ENCODE data around the gene GLP1R.
"Not testable (repeated sequence)": the region's sequence is repeated elsewhere in the genome, so short reads cannot be mapped to it uniquely, and the experiment has no call there.

The GLP1R gene

DNA sequence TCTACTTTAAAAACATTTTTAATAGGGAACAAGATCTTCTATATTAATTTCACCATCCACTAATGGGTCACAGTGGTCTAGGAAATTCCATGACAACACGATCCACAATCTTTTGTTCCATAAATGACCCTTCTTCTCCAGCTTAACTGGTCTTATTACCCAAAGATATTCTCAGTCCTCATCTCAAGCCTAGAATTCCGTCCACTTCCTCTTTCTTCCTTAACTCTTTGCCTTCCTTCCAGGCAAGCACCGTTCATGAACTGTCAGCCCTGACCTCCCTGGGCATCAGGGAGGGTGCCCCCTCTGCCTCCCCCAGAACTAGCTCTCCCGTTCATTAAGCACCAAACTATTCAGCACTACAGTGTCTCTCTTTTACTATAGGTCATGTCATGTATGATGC lies 58.5 kb downstream of the GLP1R start:
- DNase-seq, result no peak
- in situ Hi-C loops (cut with MboI; ENCODE audit: low pct_unique_long_range_greater_than_20kb, low sequenced_read_pairs), result no loop called here

DNA sequence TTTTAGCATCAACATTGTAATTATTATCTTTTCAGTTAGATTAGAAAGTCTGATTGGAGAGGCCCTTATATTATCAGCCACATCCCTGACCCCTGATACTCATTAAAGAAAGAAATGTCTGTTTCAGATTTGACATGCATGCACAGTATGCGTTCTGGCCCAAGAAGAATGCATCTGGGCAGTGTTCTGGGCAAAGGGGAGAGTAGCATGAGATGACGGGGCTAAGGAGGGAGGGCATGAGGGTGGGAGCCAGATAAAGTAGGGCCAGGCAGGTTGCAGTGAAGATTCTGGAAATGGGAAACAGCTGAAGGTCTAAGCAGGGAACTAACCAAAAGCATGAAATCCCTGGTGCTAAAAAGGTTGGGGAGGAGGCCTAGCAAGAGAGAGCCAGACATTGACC lies 59.1 kb downstream of the GLP1R start:
- in situ Hi-C loops (cut with MboI; ENCODE audit: low pct_unique_long_range_greater_than_20kb, low sequenced_read_pairs), result no loop called here
- DNase-seq, result no peak

DNA sequence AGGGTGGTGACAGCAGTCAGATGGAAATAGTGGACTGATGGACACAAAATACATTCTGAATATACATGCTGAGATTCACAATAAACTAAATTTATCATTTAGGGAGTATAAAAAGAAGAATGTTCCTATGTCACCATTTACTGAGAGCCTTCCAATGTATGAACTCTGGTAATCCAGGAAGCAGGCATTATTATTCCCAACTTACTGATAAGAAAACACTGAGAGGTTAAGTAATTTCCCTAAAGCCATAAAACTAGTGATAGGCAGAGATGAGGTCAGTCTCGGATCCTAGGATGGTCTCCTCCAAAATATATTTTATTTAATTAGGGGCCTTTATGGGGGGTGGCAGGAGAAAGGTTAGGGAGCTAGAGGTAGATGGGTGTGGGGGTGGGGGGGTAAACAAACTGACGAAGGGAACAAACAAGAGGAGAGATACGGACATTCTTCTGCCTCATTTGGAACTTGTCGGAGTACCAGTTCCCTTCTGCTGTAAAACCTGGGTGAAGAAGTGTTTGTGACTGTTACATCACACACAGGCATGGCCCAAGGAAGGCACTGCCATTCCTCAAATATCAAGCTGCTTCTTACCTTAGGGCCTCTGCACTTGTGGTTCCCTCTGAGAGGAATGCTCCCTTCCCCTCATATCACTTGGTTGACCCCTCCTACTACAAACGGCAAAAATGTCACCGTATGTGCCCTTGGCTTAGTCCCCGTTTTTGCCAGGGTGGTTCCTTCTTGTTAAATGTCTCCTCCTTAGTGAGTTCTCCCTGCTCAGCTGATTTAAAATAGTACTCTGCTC lies 59.7 kb downstream of the GLP1R start:
- no peak for DNase-seq
- in situ Hi-C loops (cut with MboI; ENCODE audit: low pct_unique_long_range_greater_than_20kb, low sequenced_read_pairs), result no loop called here

DNA sequence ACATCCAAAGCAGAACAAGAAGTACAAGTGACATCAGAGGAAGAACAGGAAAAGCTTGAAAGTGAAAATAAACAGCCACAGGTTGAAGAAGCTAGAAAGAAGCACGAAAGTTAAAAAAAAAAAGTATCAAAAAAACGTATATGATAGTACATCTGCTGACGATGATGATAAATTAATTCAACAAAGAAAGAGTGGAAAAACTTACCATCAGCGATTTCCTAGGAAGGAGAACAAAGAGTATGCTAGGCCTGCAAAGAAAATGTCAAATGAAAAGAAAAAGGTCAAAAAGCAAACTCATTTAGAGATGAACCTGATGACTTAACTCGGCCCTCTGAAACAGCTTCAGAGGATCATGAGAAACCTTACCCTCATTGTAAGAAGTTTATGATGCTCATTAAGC lies 62.7 kb downstream of the GLP1R start:
- DNase-seq, result no peak
- in situ Hi-C loops (cut with MboI; ENCODE audit: low pct_unique_long_range_greater_than_20kb, low sequenced_read_pairs), result no loop called here

DNA sequence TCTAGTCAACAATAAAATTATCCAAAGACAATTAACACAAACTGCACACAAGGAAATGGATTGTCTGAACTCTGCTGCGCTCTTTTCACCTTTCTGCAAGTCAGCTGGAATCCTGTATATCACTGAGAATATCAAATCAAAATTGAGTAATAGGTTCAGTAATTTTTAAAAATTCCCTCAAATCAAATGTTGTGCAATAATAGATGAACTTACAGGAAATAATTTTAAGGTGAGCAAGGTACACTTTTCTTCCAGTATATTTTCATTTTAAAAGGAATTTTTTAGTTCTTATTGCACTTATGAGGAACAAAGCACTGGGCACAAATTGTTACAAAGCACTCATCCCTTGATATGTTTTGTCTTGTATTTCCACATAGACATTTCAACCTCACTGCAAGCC lies 65.2 kb downstream of the GLP1R start:
- in situ Hi-C loops (cut with MboI; ENCODE audit: low pct_unique_long_range_greater_than_20kb, low sequenced_read_pairs), result no loop called here
- DNase-seq, result peak; percentile 14

DNA sequence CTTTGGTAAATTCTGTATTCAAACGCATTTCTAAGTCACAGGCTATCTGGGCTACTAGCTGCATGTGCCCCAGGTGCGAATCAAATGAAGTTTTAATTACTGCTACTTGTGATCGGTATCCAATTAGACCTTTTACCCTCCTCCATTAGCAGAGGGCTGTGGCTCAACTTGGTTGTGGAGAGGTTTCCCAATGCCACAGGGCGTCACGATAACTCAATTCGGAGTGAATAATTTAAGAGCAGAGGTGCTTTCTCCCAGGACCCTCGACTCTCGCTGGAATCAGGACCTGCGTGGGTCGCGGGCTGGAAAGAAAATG lies 65.8 kb downstream of the GLP1R start:
- no peak for DNase-seq
- in situ Hi-C loops (cut with MboI; ENCODE audit: low pct_unique_long_range_greater_than_20kb, low sequenced_read_pairs), result no loop called here

DNA sequence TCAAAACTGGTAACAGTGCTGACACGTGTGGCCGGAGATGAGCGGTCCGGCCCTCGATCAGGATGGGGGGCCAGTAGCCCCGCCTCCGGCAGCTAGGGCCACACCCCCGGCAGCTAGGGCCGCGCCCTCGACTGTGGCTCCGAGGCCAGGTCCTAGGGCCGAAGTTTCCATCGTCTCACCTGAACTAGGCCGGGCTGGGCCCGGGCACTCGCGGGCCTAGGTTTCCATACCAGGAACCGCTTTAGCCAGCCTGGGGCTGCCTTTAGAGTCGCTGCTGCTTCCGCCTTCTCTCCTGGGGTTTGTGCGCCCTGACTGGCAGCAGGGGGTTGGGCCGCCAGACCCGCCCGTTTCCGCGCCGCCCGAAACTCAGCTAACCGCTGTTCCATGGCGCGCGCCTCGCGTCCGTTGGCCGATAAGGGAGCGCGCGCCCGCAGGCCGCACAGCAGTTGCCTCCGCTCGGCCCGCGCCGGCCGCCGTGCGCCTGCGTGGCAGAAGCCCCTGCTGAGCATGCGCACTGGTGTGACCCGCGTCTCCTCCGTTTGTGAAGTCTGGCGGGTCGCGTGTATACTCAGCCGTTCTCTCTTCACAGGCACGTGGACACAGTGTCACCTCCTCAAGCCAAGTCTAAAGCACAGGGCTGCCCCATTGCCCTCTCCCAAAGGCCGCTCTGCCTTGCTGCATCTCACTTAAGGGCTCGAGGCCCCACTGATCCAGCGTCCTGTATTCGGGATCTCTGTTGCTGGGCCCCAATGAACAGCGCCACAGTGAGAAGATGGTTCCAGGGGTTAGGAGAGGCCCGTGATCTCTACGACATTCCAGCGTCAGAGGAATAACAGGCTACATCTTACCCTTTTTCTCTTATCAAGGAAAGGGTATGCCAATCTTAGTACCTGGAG lies 66.4 kb downstream of the GLP1R start, which contains the start of gene SAYSD1:
SAYSD1 (minus strand) TSS at position 483 of the 896 bp plus-strand sequence; CDS start at position 386, 97 bp downstream.
- in situ Hi-C loops (cut with MboI; ENCODE audit: low pct_unique_long_range_greater_than_20kb, low sequenced_read_pairs), result no loop called here
- DNase-seq, result peak; percentile 95

DNA sequence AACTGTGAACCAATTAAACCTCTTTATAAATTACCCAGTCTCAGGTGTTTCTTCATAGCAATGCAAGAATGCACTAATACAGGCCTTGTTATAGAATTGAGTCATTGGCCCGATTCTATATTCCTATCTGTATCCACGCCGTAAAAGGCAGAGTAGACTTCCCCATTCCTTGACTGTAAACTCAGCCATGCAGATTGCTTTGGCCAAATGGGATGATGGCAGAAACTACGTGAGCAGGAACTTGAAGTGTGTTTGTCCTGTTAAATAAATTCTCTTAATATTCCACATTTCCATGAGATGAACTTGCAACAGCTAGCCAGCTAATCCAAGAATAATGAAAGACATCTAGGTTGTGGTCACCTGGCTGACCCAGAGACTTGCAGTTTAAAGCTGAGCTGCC lies 70.3 kb downstream of the GLP1R start:
- no peak for DNase-seq
- in situ Hi-C loops (cut with MboI; ENCODE audit: low pct_unique_long_range_greater_than_20kb, low sequenced_read_pairs), result no loop called here

DNA sequence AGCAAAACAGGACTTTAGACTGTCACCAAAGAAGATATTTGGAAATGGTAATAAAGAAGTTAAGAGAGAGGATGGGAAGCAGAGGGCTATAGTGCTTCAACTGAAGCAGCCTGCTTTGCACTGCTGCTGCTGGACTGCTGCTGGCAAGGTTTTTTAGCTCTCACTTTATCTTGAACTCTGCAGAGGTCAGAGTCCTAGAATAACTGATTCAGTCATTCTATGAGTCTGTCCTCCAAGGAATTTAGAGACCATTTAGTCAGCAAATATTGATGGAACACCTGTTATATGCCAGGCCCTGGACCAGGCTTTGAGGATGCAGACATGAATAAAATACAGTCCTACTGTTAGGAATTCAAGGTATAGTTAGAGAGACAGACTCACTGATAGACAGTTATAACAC lies 75.5 kb downstream of the GLP1R start:
- in situ Hi-C loops (cut with MboI; ENCODE audit: low pct_unique_long_range_greater_than_20kb, low sequenced_read_pairs), result no loop called here

DNA sequence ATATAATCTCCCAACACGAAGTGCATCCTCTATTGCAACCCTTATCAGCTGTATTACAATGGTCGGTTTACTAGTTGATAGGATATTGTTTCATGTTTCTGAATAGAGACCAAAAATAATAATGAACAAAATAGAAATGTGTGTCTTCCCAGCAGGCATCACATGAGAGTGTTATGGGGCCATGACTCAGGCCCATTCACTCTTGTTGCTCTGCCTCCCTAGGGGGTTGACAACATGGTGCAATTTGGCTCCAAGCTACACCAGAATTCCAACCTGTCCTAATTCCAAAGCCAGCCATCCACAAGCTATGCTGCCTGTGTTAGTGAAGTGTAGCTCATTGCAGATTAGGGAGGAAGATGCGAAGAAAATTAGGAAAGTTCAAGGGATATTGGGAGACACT lies 79.5 kb downstream of the GLP1R start:
- in situ Hi-C loops (cut with MboI; ENCODE audit: low pct_unique_long_range_greater_than_20kb, low sequenced_read_pairs), result no loop called here
- no peak for DNase-seq

More for the DNA sequence above, 75.5 kb downstream of the GLP1R start:
- no peak for DNase-seq

DNA sequence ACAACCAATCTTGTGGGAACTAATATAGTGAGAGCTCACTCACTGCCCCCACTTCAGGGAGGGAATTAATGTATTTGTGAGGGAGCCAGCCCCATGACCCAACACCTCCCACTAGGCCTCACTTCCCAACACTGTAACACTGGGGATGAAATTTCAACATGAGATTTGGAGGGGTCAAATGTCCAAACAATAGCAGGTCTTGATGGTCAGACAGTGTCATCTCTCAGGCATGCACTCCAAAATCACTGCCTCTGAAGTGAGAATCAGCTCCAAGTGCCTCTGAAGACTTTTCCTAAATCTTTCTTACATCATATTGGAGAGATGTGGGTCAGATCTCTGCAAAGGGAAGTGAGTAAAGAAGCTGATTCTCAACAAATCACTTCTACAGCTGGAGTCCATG lies 80.3 kb downstream of the GLP1R start:
- in situ Hi-C loops (cut with MboI; ENCODE audit: low pct_unique_long_range_greater_than_20kb, low sequenced_read_pairs), result no loop called here
- no peak for DNase-seq

DNA sequence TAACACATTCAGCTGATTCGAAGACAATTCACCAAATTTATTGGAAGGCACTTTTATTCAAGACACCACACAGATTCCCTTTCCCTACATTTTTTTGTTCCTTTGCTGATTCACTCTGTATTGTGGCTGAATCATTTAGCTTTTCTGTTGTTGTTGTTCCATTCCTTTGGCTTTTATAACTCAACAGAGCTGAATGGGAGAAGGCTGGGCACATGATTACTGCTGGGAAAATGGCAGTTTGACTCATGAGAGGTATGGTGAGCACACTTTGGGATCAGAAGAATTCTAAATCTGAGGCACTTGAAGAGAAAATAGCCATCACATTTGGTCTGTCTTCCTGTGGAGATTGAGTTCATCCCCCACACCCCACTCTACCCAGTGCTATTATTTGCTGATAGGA lies 82.1 kb downstream of the GLP1R start:
- no peak for DNase-seq

DNA sequence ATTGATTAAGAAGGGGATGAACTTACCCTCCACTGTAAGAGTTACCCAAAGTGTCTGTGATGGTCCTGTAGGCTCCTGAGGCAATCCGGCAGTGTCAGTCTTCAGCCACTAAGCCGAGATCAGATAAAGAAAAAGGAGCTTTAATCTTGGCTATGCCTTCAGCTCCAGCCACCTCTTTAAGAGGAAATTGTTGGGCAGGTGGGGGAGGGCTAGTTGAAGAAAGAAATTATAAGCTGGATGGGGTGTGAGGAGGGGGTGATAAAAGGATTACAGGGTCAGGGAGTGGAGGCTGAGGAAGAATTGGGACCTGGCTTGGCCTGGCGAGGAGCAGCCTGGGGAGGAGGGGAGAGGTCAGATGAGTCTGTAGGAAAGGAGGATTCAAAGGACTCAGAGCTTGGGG lies 86.2 kb downstream of the GLP1R start:
- DNase-seq; in situ Hi-C loops (cut with MboI; ENCODE audit: low pct_unique_long_range_greater_than_20kb, low sequenced_read_pairs): not testable (repeated sequence)

More for the DNA sequence above, 82.1 kb downstream of the GLP1R start:
- in situ Hi-C loops (cut with MboI; ENCODE audit: low pct_unique_long_range_greater_than_20kb, low sequenced_read_pairs), result no loop called here

DNA sequence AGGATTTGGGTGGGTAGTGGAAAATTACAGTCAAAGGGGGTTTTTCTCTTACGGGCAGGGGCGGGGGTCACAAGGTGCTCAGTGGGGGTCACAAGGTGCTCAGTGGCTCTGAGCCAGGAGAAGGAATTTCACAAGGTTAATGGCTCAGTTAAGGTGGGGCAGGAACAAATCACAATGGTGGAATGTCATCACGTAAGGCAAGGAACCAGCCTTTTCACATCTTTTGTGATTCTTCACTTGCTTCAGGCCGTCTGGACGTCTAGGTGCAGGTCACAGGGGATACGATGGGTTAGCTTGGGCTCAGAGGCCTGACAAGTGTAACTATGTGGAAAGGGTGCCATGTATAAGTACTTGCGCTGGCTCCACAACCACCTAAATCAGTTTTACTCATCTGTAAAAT lies 87.6 kb downstream of the GLP1R start:
- in situ Hi-C loops (cut with MboI; ENCODE audit: low pct_unique_long_range_greater_than_20kb, low sequenced_read_pairs); DNase-seq: not testable (repeated sequence)

DNA sequence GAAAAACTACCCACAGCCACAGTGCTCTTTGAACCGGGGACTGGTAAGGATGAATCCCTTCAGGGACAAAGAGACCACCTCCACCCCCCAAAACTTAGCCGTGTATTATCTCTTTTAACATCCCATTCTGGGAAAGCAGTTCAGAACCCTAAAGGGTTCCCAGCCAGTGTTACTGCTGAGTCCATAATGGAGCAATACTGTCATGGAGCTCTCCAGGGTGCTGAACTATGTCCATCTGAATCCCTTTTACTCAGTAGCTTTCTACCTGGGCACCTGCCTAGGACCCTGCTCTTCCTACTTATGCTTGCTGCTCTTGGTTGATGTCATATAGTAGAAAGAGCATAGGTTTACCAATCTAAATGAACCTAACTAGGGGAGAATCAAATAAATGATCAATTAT lies 88.7 kb downstream of the GLP1R start:
- DNase-seq, result peak; percentile 33
- in situ Hi-C loops (cut with MboI; ENCODE audit: low pct_unique_long_range_greater_than_20kb, low sequenced_read_pairs), result no loop called here

Data from KBM-7 (cell line).